MM.1S (cell line): ENCODE measurements around the gene ATP9A.

Experiments used
- DNase-seq: peaks from one replicate; pipeline ENCODE4 v3.0.0-alpha.2; 2015
- H2AFZ ChIP-seq: fragments of 300-600 bp; sonication (generic); 2 replicates; pipeline ENCODE4 v1.6.0; 2016; ENCODE audit warnings: antibody characterized with exemption, low read length
- H3F3A ChIP-seq: fragments of 300-600 bp; sonication (generic); 2 replicates; pipeline ENCODE4 v1.6.1; 2016; ENCODE audit warnings: mild to moderate bottlenecking, antibody characterized with exemption, low read length, moderate library complexity, mixed read lengths; ENCODE audit not compliant: insufficient read depth
- H3K27ac ChIP-seq: fragments of 300-600 bp; sonication (generic); 2 replicates; pipeline ENCODE4 v1.5.1; 2016; ENCODE audit warnings: mild to moderate bottlenecking, low read length
- H3K27me3 ChIP-seq: fragments of 300-600 bp; sonication (generic); replicated peaks from 2 replicates; pipeline ENCODE4 v1.6.0; 2016; ENCODE audit warnings: low read length; ENCODE audit not compliant: insufficient read depth
- H3K36me3 ChIP-seq: fragments of 300-600 bp; sonication (generic); replicated peaks from 2 replicates; pipeline ENCODE4 v1.6.1; 2016; ENCODE audit warnings: mild to moderate bottlenecking, low read length, mixed read lengths; ENCODE audit not compliant: insufficient read depth
- H3K4me1 ChIP-seq: fragments of 300-600 bp; sonication (generic); 2 replicates; pipeline ENCODE4 v1.6.1; 2016; ENCODE audit warnings: low read length, mixed read lengths
- H3K4me2 ChIP-seq: fragments of 300-600 bp; sonication (generic); 2 replicates; pipeline ENCODE4 v1.6.0; 2016; ENCODE audit warnings: low read depth, low read length
- H3K4me3 ChIP-seq: fragments of 300-600 bp; sonication (generic); 2 replicates; pipeline ENCODE4 v1.5.1; 2016; ENCODE audit warnings: low read length, mixed read lengths
- H3K79me2 ChIP-seq: fragments of 300-600 bp; sonication (generic); 2 replicates; pipeline ENCODE4 v1.6.1; 2016; ENCODE audit warnings: mixed run types, low read length, mixed read lengths
- H3K9ac ChIP-seq: fragments of 300-600 bp; sonication (generic); 2 replicates; pipeline ENCODE4 v1.6.1; 2016; ENCODE audit warnings: low read length, mixed read lengths
- H3K9me2 ChIP-seq: fragments of 300-600 bp; sonication (generic); replicated peaks from 2 replicates; pipeline ENCODE4 v1.6.1; 2016; ENCODE audit warnings: mild to moderate bottlenecking, low read length, mixed read lengths; ENCODE audit not compliant: insufficient read depth
- H3K9me3 ChIP-seq: fragments of 300-600 bp; sonication (generic); replicated peaks from 2 replicates; pipeline ENCODE4 v1.6.1; 2016; ENCODE audit warnings: mild to moderate bottlenecking, low read length, mixed read lengths; ENCODE audit not compliant: insufficient read depth
- H4K20me1 ChIP-seq: fragments of 300-600 bp; sonication (generic); 2 replicates; pipeline ENCODE4 v1.6.1; 2016; ENCODE audit warnings: mild to moderate bottlenecking, low read length, moderate library complexity, mixed read lengths; ENCODE audit not compliant: insufficient read depth
- CTCF ChIP-seq: fragments of 300-600 bp; sonication (generic); IDR thresholded peaks from 2 replicates; pipeline ENCODE4 v1.5.1; 2016; ENCODE audit warnings: antibody characterized with exemption, low read length, mixed read lengths
- EZH2 ChIP-seq: fragments of 300-600 bp; sonication (generic); optimal IDR thresholded peaks from 2 replicates; pipeline ENCODE3; 2017; ENCODE audit warnings: low read depth, mild to moderate bottlenecking, antibody characterized with exemption, low read length, mixed read lengths
- EZH2phosphoT487 ChIP-seq: fragments of 300-600 bp; sonication (generic); IDR thresholded peaks from 2 replicates; pipeline ENCODE4 v1.6.1; 2018; ENCODE audit warnings: antibody characterized with exemption, low read length

The ATP9A gene

GRCh38 chr20:51598556-51598955 is 169.6 kb downstream of the ATP9A start:
- H3K4me1 ChIP-seq, result peaks cover 6% of the 10 kb centered on the region
- H3K9me3 ChIP-seq, result no peaks in the 10 kb centered on the region
- H4K20me1 ChIP-seq, result no peaks in the 10 kb centered on the region
- no peaks in the 10 kb centered on the region for H3K27me3 ChIP-seq
- H2AFZ ChIP-seq, result no peak overlapping the region
- H3K27ac ChIP-seq, result no peak overlapping the region
- H3K9ac ChIP-seq, result no peak overlapping the region
- H3K4me2 ChIP-seq, result no peak overlapping the region
- H3K79me2 ChIP-seq, result no peaks in the 10 kb centered on the region
- DNase-seq, result no peak
- no peak for TF ChIP-seq EZH2phosphoT487
- no peak for TF ChIP-seq CTCF
- no peak for TF ChIP-seq EZH2
- no peaks in the 10 kb centered on the region for H3F3A ChIP-seq
- no peaks in the 10 kb centered on the region for H3K9me2 ChIP-seq
- no peak overlapping the region for H3K4me3 ChIP-seq
- no peaks in the 10 kb centered on the region for H3K36me3 ChIP-seq

- no peak overlapping the region for H3K4me3 ChIP-seq
- no peaks in the 10 kb centered on the region for H3F3A ChIP-seq
- no peaks in the 10 kb centered on the region for H3K9me3 ChIP-seq
- H3K4me2 ChIP-seq, result no peak overlapping the region
- H3K9ac ChIP-seq, result no peak overlapping the region
- H2AFZ ChIP-seq, result no peak overlapping the region
- H4K20me1 ChIP-seq, result no peaks in the 10 kb centered on the region
- no peaks in the 10 kb centered on the region for H3K36me3 ChIP-seq
- no peaks in the 10 kb centered on the region for H3K9me2 ChIP-seq
- DNase-seq, result no peak
- no peak overlapping the region for H3K27ac ChIP-seq
- H3K4me1 ChIP-seq, result peaks cover 6% of the 10 kb centered on the region
- TF ChIP-seq CTCF, result no peak
- TF ChIP-seq EZH2, result no peak
- no peaks in the 10 kb centered on the region for H3K79me2 ChIP-seq
- H3K27me3 ChIP-seq, result no peaks in the 10 kb centered on the region
Observed at GRCh38 chr20:51597389-51598231, 170.6 kb downstream of the ATP9A start.

- Histone ChIP-seq H3K9me2 (no peaks in the 10 kb centered on the region), H3K36me3 (no peaks in the 10 kb centered on the region), H3K27me3 (no peaks in the 10 kb centered on the region), H3K27ac (no peak overlapping the region), H3K4me3 (no peak overlapping the region), H3K9me3 (no peaks in the 10 kb centered on the region), H3K9ac (no peak overlapping the region), H3K4me1 (peaks cover 6% of the 10 kb centered on the region), H3K79me2 (no peaks in the 10 kb centered on the region), H3K4me2 (no peak overlapping the region), H2AFZ (no peak overlapping the region), H3F3A (no peaks in the 10 kb centered on the region), H4K20me1 (no peaks in the 10 kb centered on the region)
- no peak for DNase-seq
- TF ChIP-seq EZH2phosphoT487, result no peak
- no peak for TF ChIP-seq EZH2
Observed at GRCh38 chr20:51596668-51597388, 171.4 kb downstream of the ATP9A start.
